PC-9 (cell line): ENCODE measurements around the gene CPT1C.

Experiments used
- CTCF ChIP-seq: fragments of 200-600 bp; sonication (generic); conservative IDR thresholded peaks from 2 replicates; pipeline ENCODE4 v1.6.1; 2017; ENCODE audit warnings: mixed run types, antibody characterized with exemption, mild to moderate bottlenecking, moderate library complexity
- EZH2 ChIP-seq: fragments of 200-600 bp; sonication (generic); IDR thresholded peaks from 2 replicates; pipeline ENCODE4 v1.8.0; 2017; ENCODE audit warnings: antibody characterized with exemption, low read depth

- TF ChIP-seq CTCF (no peak), EZH2 (no peak)
Measured at GRCh38 chr19:49730166-49730565, 39.2 kb downstream of the CPT1C start.
